H9 (cell line): ENCODE data around the gene CAND2. TPM values are rescaled to one million over a fixed set of nuclear protein-coding genes. Genes with fewer than 3 reads are reported as not detected.

Source experiments
- DNase-seq: peaks from one replicate; pipeline ENCODE4 v3.0.0-alpha.2; 2017
- H2AFZ ChIP-seq: one replicate; pipeline ENCODE4 v1.6.1; 2013; ENCODE audit warnings: mild to moderate bottlenecking, low read length, control low read depth, moderate library complexity
- H2AK5ac ChIP-seq: 2 replicates; pipeline ENCODE4 v1.6.1; 2013; ENCODE audit warnings: low read length, control low read depth, mixed read lengths; ENCODE audit not compliant: insufficient read length
- H2BK120ac ChIP-seq: one replicate; pipeline ENCODE4 v1.6.1; 2013; ENCODE audit warnings: low read depth, mild to moderate bottlenecking, low read length, control low read depth, inconsistent platforms; ENCODE audit not compliant: poor library complexity, severe bottlenecking
- H2BK12ac ChIP-seq: 2 replicates; pipeline ENCODE4 v1.6.1; 2013; ENCODE audit warnings: low read length, control low read depth, mixed read lengths, low read depth; ENCODE audit not compliant: insufficient read length
- H2BK15ac ChIP-seq: 2 replicates; pipeline ENCODE4 v1.6.1; 2013; ENCODE audit warnings: low read depth, low read length, control low read depth
- H2BK20ac ChIP-seq: one replicate; pipeline ENCODE4 v1.6.1; 2013; ENCODE audit warnings: low read depth, mild to moderate bottlenecking, low read length, control low read depth, inconsistent platforms; ENCODE audit not compliant: poor library complexity, severe bottlenecking
- H2BK5ac ChIP-seq: 2 replicates; pipeline ENCODE4 v1.6.1; 2013; ENCODE audit warnings: low read length, control low read depth, mixed read lengths; ENCODE audit not compliant: insufficient read length
- H3K14ac ChIP-seq: 2 replicates; pipeline ENCODE4 v1.6.1; 2013; ENCODE audit warnings: low read length, control low read depth; ENCODE audit not compliant: insufficient read depth
- H3K18ac ChIP-seq: 2 replicates; pipeline ENCODE4 v1.6.1; 2013; ENCODE audit warnings: low read depth, mild to moderate bottlenecking, mixed read lengths, low read length, control low read depth; ENCODE audit not compliant: insufficient read length
- H3K23ac ChIP-seq: 2 replicates; pipeline ENCODE4 v1.6.1; 2013; ENCODE audit warnings: low read length, control low read depth, mixed read lengths, low read depth; ENCODE audit not compliant: insufficient read length
- H3K23me2 ChIP-seq: 2 replicates; pipeline ENCODE4 v1.6.1; 2013; ENCODE audit warnings: low read depth, mild to moderate bottlenecking, mixed read lengths, low read length, control low read depth; ENCODE audit not compliant: insufficient read length, poor library complexity, severe bottlenecking
- H3K27ac ChIP-seq: 2 replicates; pipeline ENCODE4 v1.5.1; 2013; ENCODE audit warnings: low read length, control low read depth, mixed read lengths, low read depth; ENCODE audit not compliant: insufficient read length
- H3K27me3 ChIP-seq: 2 replicates; pipeline ENCODE4 v1.6.1; 2013; ENCODE audit warnings: low read length, control low read depth, inconsistent platforms; ENCODE audit not compliant: insufficient read depth
- H3K4ac ChIP-seq: 2 replicates; pipeline ENCODE4 v1.6.1; 2013; ENCODE audit warnings: low read depth, mild to moderate bottlenecking, control low read depth, inconsistent platforms, low read length, moderate library complexity
- H3K4me1 ChIP-seq: 2 replicates; pipeline ENCODE4 v1.6.1; 2013; ENCODE audit warnings: low read length, control low read depth, inconsistent platforms; ENCODE audit not compliant: insufficient read depth
- H3K4me2 ChIP-seq: 2 replicates; pipeline ENCODE4 v1.6.1; 2013; ENCODE audit warnings: low read length, control low read depth, mixed read lengths; ENCODE audit not compliant: insufficient read length, insufficient read depth
- H3K56ac ChIP-seq: 2 replicates; pipeline ENCODE4 v1.6.1; 2013; ENCODE audit warnings: low read depth, mild to moderate bottlenecking, mixed read lengths, low read length, control low read depth; ENCODE audit not compliant: insufficient read length
- H3K79me1 ChIP-seq: 2 replicates; pipeline ENCODE4 v1.6.1; 2013; ENCODE audit warnings: low read depth, mild to moderate bottlenecking, moderate library complexity, low read length, control low read depth, inconsistent platforms; ENCODE audit not compliant: insufficient read depth, poor library complexity, severe bottlenecking
- H3K79me2 ChIP-seq: 2 replicates; pipeline ENCODE4 v1.6.1; 2013; ENCODE audit warnings: low read length, control low read depth, inconsistent platforms; ENCODE audit not compliant: insufficient read depth
- H3K9ac ChIP-seq: 2 replicates; pipeline ENCODE4 v1.6.1; 2013; ENCODE audit warnings: low read length, control low read depth, mixed read lengths; ENCODE audit not compliant: insufficient read length; ENCODE audit errors: extremely low read depth
- H3K9me3 ChIP-seq: one replicate; pipeline ENCODE4 v1.6.1; 2013; ENCODE audit warnings: low read depth, low read length, inconsistent platforms; ENCODE audit not compliant: control insufficient read depth
- H3T11ph ChIP-seq: one replicate; pipeline ENCODE4 v1.6.1; 2013; ENCODE audit warnings: mild to moderate bottlenecking, low read length, control low read depth, inconsistent platforms
- H4K20me1 ChIP-seq: one replicate; pipeline ENCODE4 v1.6.1; 2013; ENCODE audit not compliant: control insufficient read depth, insufficient read length, insufficient read depth
- H4K5ac ChIP-seq: 2 replicates; pipeline ENCODE4 v1.6.1; 2013; ENCODE audit warnings: low read depth, mild to moderate bottlenecking, mixed read lengths, low read length, control low read depth; ENCODE audit not compliant: insufficient read length
- H4K8ac ChIP-seq: replicated peaks from 2 replicates; pipeline ENCODE4 v1.6.1; 2013; ENCODE audit warnings: low read length, control low read depth, mixed read lengths, low read depth; ENCODE audit not compliant: insufficient read length
- H4K91ac ChIP-seq: 2 replicates; pipeline ENCODE4 v1.6.1; 2013; ENCODE audit warnings: low read depth, mild to moderate bottlenecking, moderate library complexity, mixed read lengths, low read length, control low read depth; ENCODE audit not compliant: insufficient read length
- H3K27ac Mint-ChIP-seq, 3 experiments: 2 replicates in 2 of 3; 3 replicates in 1 of 3; pipeline ENCODE4 v1.8.0; 2020 to 2021; ENCODE audit warnings: mixed read lengths in 3 of 3, mild to moderate bottlenecking in 1 of 3, moderate library complexity in 1 of 3
- H3K27me3 Mint-ChIP-seq: 2 replicates; pipeline ENCODE4 v1.8.0; 2021; ENCODE audit warnings: low read depth, mild to moderate bottlenecking, moderate library complexity, mixed read lengths
- H3K36me3 Mint-ChIP-seq, 3 experiments: 2 replicates in 2 of 3; 3 replicates in 1 of 3; pipeline ENCODE4 v1.8.0; 2020 to 2021; ENCODE audit warnings: low read depth in 3 of 3, mixed read lengths in 3 of 3; ENCODE audit not compliant: insufficient read depth in 1 of 3
- H3K4me1 Mint-ChIP-seq, 2 experiments: 2 replicates each; pipeline ENCODE4 v1.8.0; 2020; ENCODE audit warnings: mixed read lengths in 2 of 2
- H3K4me3 Mint-ChIP-seq, 2 experiments: 2 replicates in 1 of 2; 3 replicates in 1 of 2; pipeline ENCODE4 v1.8.0; 2020 to 2021; ENCODE audit warnings: mild to moderate bottlenecking in 2 of 2, mixed read lengths in 2 of 2, moderate library complexity in 1 of 2
- H3K9me3 Mint-ChIP-seq, 2 experiments: 2 replicates in 1 of 2; 3 replicates in 1 of 2; pipeline ENCODE4 v1.8.0; 2020; ENCODE audit warnings: mild to moderate bottlenecking in 2 of 2, mixed read lengths in 2 of 2, moderate library complexity in 1 of 2
- WGBS: extraction: QIAGEN DNeasy Blood & Tissue Kit; methylation state at CpG from one replicate; pipeline ENCODE4 v1.1.7; 2013; ENCODE audit warnings: missing lambda C conversion rate, low lambda C conversion rate, mixed read lengths; ENCODE audit not compliant: insufficient read length; ENCODE audit errors: extremely low coverage; 5-methylcytosine and 5-hydroxymethylcytosine counted together
- total RNA-seq: library from RNA; stranded (reverse); gene quantifications from 2 replicates; pipeline ENCODE4 v1.2.1, GENCODE V29; 2021
- TF ChIP-seq, protein P1 (sequence below): fragments of 200-600 bp; sonication (generic); conservative IDR thresholded peaks from 3 replicates; pipeline ENCODE4 v1.8.0; 2021; ENCODE audit warnings: antibody characterized with exemption, mild to moderate bottlenecking

The CAND2 gene
- total RNA-seq, 1 experiment from 2014 or later: 10.7 TPM

GRCh38 chr3:12829886-12830784 is 33.7 kb downstream of the CAND2 start:
- H3K27ac ChIP-seq: no peak overlapping the region
- no peak overlapping the region for H3K4ac ChIP-seq
- H2BK12ac ChIP-seq: no peak overlapping the region
- H3K18ac ChIP-seq: no peak overlapping the region
- H3K23me2 ChIP-seq: no peaks in the 10 kb centered on the region
- no peak overlapping the region for H3K56ac ChIP-seq
- H4K91ac ChIP-seq: no peak overlapping the region
- H2BK20ac ChIP-seq: no peak overlapping the region
- H3K4me1 ChIP-seq: no peaks in the 10 kb centered on the region
- H3K79me1 ChIP-seq: no peaks in the 10 kb centered on the region
- H3K9me3 ChIP-seq: no peaks in the 10 kb centered on the region
- no peak overlapping the region for H2AK5ac ChIP-seq
- Mint-ChIP-seq H3K36me3 (peaks cover 19 to 54% (median 47%) of the 10 kb centered on the region in 3 experiments; a peak in 6 of 7 replicates), H3K27me3 (no peaks in the 10 kb centered on the region; the same call in 1 of the 2 replicates), H3K27ac (peak overlapping the region; percentile 77 to 91 (median 89); a peak in 4 of 7 replicates), H3K4me3 (no peak overlapping the region), H3K4me1 (peaks cover 27 to 35% of the 10 kb centered on the region in 2 experiments), H3K9me3 (no peaks in the 10 kb centered on the region)
- no peaks in the 10 kb centered on the region for H4K20me1 ChIP-seq
- no peak overlapping the region for H3T11ph ChIP-seq
- H3K14ac ChIP-seq: no peak overlapping the region
- no peaks in the 10 kb centered on the region; the same call in 1 of the 2 replicates for H3K27me3 ChIP-seq
- WGBS: no CpG with 5 or more reads among the region's 17 CpGs
- H3K79me2 ChIP-seq: no peaks in the 10 kb centered on the region
- no peak overlapping the region for H2BK5ac ChIP-seq
- no peak overlapping the region for H2AFZ ChIP-seq
- H3K4me2 ChIP-seq: no peak overlapping the region
- no peak overlapping the region for H4K8ac ChIP-seq
- H2BK15ac ChIP-seq: no peak overlapping the region
- no peak overlapping the region for H3K9ac ChIP-seq
- H3K23ac ChIP-seq: no peak overlapping the region
- H4K5ac ChIP-seq: no peak overlapping the region
- peak; percentile 52 for DNase-seq
- no peak overlapping the region for H2BK120ac ChIP-seq
- TF ChIP-seq, protein P1, sequence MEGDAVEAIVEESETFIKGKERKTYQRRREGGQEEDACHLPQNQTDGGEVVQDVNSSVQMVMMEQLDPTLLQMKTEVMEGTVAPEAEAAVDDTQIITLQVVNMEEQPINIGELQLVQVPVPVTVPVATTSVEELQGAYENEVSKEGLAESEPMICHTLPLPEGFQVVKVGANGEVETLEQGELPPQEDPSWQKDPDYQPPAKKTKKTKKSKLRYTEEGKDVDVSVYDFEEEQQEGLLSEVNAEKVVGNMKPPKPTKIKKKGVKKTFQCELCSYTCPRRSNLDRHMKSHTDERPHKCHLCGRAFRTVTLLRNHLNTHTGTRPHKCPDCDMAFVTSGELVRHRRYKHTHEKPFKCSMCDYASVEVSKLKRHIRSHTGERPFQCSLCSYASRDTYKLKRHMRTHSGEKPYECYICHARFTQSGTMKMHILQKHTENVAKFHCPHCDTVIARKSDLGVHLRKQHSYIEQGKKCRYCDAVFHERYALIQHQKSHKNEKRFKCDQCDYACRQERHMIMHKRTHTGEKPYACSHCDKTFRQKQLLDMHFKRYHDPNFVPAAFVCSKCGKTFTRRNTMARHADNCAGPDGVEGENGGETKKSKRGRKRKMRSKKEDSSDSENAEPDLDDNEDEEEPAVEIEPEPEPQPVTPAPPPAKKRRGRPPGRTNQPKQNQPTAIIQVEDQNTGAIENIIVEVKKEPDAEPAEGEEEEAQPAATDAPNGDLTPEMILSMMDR: 0 out of 3 replicates have a peak, but pooled peaks have one; percentile 19
